Endothelial cell of umbilical vein (primary cell): ENCODE measurements around the gene CLSTN1.

ENCODE experiments used
- POLR2A ChIP-seq: IDR thresholded peaks from 2 replicates; pipeline ENCODE4 v1.6.1; 2012; ENCODE audit warnings: low read depth, mild to moderate bottlenecking, control low read depth, low read length
- POLR2AphosphoS5 ChIP-seq: IDR thresholded peaks from 2 replicates; pipeline ENCODE4 v1.6.1; 2012; ENCODE audit warnings: low read depth, mild to moderate bottlenecking, control low read depth, low read length, moderate library complexity; ENCODE audit not compliant: insufficient read depth
- TF ChIP-seq, protein P1 (sequence below), 2 donors: IDR thresholded peaks; 1 replicate in 1 of 2; 2 replicates in 1 of 2; pipeline ENCODE4 v1.5.1; 2011; ENCODE audit warnings: low read length in 2 of 2, mild to moderate bottlenecking in 2 of 2, moderate library complexity in 2 of 2, control low read depth in 1 of 2, inconsistent platforms in 1 of 2, low read depth in 1 of 2; ENCODE audit not compliant: insufficient read depth in 1 of 2; ENCODE audit errors: extremely low read depth in 1 of 2

DNA sequence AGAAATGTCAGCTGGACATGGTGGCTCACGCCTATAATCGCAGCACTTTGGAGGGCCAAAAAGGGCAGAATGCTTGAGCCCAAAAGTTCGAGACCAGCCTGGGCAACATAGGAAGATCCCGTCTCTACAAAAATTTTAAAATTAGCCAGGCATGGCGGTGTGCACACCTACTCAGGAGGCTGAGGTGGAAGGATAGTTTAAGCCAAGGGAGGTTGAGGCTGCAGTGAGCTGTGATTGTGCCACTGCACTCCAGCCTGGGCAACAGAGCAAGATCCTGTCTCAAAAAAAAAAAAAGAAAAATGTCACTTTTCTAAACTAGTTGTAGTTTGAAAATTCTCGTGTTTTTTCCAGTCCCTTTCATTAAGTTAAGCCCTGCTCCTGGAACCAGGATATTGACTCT is 9.1 kb downstream of the CLSTN1 start:
- TF ChIP-seq, protein P1, sequence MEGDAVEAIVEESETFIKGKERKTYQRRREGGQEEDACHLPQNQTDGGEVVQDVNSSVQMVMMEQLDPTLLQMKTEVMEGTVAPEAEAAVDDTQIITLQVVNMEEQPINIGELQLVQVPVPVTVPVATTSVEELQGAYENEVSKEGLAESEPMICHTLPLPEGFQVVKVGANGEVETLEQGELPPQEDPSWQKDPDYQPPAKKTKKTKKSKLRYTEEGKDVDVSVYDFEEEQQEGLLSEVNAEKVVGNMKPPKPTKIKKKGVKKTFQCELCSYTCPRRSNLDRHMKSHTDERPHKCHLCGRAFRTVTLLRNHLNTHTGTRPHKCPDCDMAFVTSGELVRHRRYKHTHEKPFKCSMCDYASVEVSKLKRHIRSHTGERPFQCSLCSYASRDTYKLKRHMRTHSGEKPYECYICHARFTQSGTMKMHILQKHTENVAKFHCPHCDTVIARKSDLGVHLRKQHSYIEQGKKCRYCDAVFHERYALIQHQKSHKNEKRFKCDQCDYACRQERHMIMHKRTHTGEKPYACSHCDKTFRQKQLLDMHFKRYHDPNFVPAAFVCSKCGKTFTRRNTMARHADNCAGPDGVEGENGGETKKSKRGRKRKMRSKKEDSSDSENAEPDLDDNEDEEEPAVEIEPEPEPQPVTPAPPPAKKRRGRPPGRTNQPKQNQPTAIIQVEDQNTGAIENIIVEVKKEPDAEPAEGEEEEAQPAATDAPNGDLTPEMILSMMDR (IDR thresholded peaks at IDR 0.05; ENCODE audit: extremely low read depth in 1 of 2, insufficient read depth in 1 of 2, low read depth in 1 of 2, low read length in 2 of 2) = no peak
- TF ChIP-seq POLR2AphosphoS5 = no peak
- TF ChIP-seq POLR2A = no peak
